Tibial nerve (tissue), 4 donors: ENCODE results near the gene NOM1. TPM values are rescaled to one million over a fixed set of nuclear protein-coding genes. Genes with fewer than 3 reads are reported as not detected.

ENCODE experiments used
- DNase-seq, 2 donors: peaks; one replicate each; pipeline ENCODE4 v3.0.0-alpha.2; 2019; ENCODE audit warnings: low spot score in 2 of 2
- H3K27ac ChIP-seq, 4 donors: fragments of 200-600 bp; sonication (generic) in 3 of 4; one replicate each; pipeline ENCODE4 v1.5.1; 2017 to 2019; ENCODE audit warnings: mild to moderate bottlenecking in 1 of 4
- H3K27me3 ChIP-seq, 2 donors: fragments of 200-600 bp; sonication (generic) in 1 of 2; one replicate each; pipeline versions ENCODE4 v1.5.1 to v1.6.0; 2017 to 2019
- H3K36me3 ChIP-seq, 3 donors: fragments of 200-600 bp; sonication (generic); one replicate each; pipeline ENCODE4 v1.5.1; 2018 to 2019
- H3K4me1 ChIP-seq, 4 donors: fragments of 200-600 bp; sonication (generic) in 3 of 4; one replicate each; pipeline ENCODE4 v1.5.1; 2017 to 2019
- H3K4me3 ChIP-seq, 4 donors: fragments of 200-600 bp; sonication (generic) in 3 of 4; one replicate each; pipeline ENCODE4 v1.5.1; 2017 to 2019; ENCODE audit warnings: mild to moderate bottlenecking in 1 of 4, moderate library complexity in 1 of 4
- H3K9me3 ChIP-seq, 4 donors: fragments of 200-600 bp; sonication (generic) in 3 of 4; one replicate each; pipeline ENCODE4 v1.5.1; 2017 to 2019
- CTCF ChIP-seq, 5 experiments: fragments of 200-600 bp in 3 of 5; fragments of 450-650 bp in 2 of 5; sonication (generic) in 3 of 5; IDR thresholded peaks; one replicate each; pipeline ENCODE4 v1.5.1; 2016 to 2019; ENCODE audit warnings: antibody characterized with exemption in 5 of 5, mild to moderate bottlenecking in 3 of 5, moderate library complexity in 2 of 5
- EP300 ChIP-seq, 2 donors: sonication (generic); formaldehyde crosslinking; IDR thresholded peaks; one replicate each; pipeline ENCODE4 v1.6.1; 2017; ENCODE audit warnings: antibody characterized with exemption in 2 of 2, mild to moderate bottlenecking in 1 of 2
- POLR2A ChIP-seq, 2 donors: fragments of 450-650 bp; IDR thresholded peaks; one replicate each; pipeline ENCODE4 v1.6.1; 2017; ENCODE audit warnings: antibody characterized with exemption in 2 of 2, mild to moderate bottlenecking in 2 of 2, moderate library complexity in 2 of 2
- WGBS, 2 donors: methylation state at CpG; one replicate each; pipeline ENCODE4 v1.1.5; 2018; 5-methylcytosine and 5-hydroxymethylcytosine counted together
- total RNA-seq, 4 donors: library from RNA; depleted of rRNA; stranded (reverse); fragments of >200 nt; gene quantifications; one replicate each; pipeline ENCODE4 v1.1.0, GENCODE V29; 2016

The NOM1 gene
- total RNA-seq, 4 donors from 2014 or later, result 23.3 to 41.5 (median 25.3) TPM

GRCh38 chr7:156988343-156989185, 39.1 kb downstream of the NOM1 start:
- Histone ChIP-seq H3K4me1 (peaks cover 0 to 17% (median 2%) of the 10 kb centered on the region in 4 donors), H3K4me3 (no peak overlapping the region), H3K9me3 (no peaks in the 10 kb centered on the region), H3K27ac (no peak overlapping the region), H3K36me3 (peaks cover 0 to 5% (median 0%) of the 10 kb centered on the region in 3 donors), H3K27me3 (peaks cover 0 to 26% of the 10 kb centered on the region in 2 donors)
- 53 to 63% methylated on average over 25 to 26 of the region's 27 CpGs for WGBS, 2 donors
- no peak for TF ChIP-seq EP300 (IDR thresholded peaks at IDR 0.05)
- TF ChIP-seq POLR2A (IDR thresholded peaks at IDR 0.05), result no peak
- TF ChIP-seq CTCF (IDR thresholded peaks at IDR 0.05), result no peak
- DNase-seq, result no peak

GRCh38 chr7:156989766-156990535, 40.4 kb downstream of the NOM1 start:
- peaks cover 0 to 38% of the 10 kb centered on the region in 2 donors for H3K27me3 ChIP-seq
- 93 to 94% methylated on average over 18 to 24 of the region's 25 CpGs for WGBS, 2 donors
- TF ChIP-seq EP300 (IDR thresholded peaks at IDR 0.05), result no peak
- TF ChIP-seq POLR2A (IDR thresholded peaks at IDR 0.05), result no peak
- TF ChIP-seq CTCF (IDR thresholded peaks at IDR 0.05), result no peak

GRCh38 chr7:156993021-156993924, 43.8 kb downstream of the NOM1 start:
- Histone ChIP-seq H3K27ac (no peak overlapping the region), H3K9me3 (peaks cover 0 to 12% (median 0%) of the 10 kb centered on the region in 4 donors), H3K4me1 (no peaks in the 10 kb centered on the region), H3K36me3 (no peaks in the 10 kb centered on the region), H3K4me3 (no peak overlapping the region), H3K27me3 (peaks cover 0 to 63% of the 10 kb centered on the region in 2 donors)
- WGBS, 2 donors, result 55 to 61% methylated on average over 16 to 32 of the region's 32 CpGs
- TF ChIP-seq EP300 (IDR thresholded peaks at IDR 0.05) (no peak), POLR2A (IDR thresholded peaks at IDR 0.05) (no peak), CTCF (IDR thresholded peaks at IDR 0.05) (no peak)
- no peak for DNase-seq

More at GRCh38 chr7:156989766-156990535, 40.4 kb downstream of the NOM1 start:
- no peaks in the 10 kb centered on the region for H3K9me3 ChIP-seq
- peaks cover 0 to 8% (median under 1%) of the 10 kb centered on the region in 4 donors for H3K4me1 ChIP-seq
- H3K27ac ChIP-seq, result no peak overlapping the region
- DNase-seq, result no peak
- no peak overlapping the region for H3K4me3 ChIP-seq
- H3K36me3 ChIP-seq, result peaks cover 0 to 5% (median 0%) of the 10 kb centered on the region in 3 donors

- Histone ChIP-seq H3K36me3 (no peaks in the 10 kb centered on the region), H3K27ac (no peak overlapping the region), H3K27me3 (peaks cover 0 to 69% of the 10 kb centered on the region in 2 donors), H3K4me3 (no peak overlapping the region), H3K4me1 (no peaks in the 10 kb centered on the region), H3K9me3 (peaks cover 0 to 12% (median 0%) of the 10 kb centered on the region in 4 donors)
- 73 to 74% methylated on average over 9 to 10 of the region's 10 CpGs for WGBS, 2 donors
- TF ChIP-seq EP300 (IDR thresholded peaks at IDR 0.05) (no peak), POLR2A (IDR thresholded peaks at IDR 0.05) (no peak), CTCF (IDR thresholded peaks at IDR 0.05) (no peak)
- DNase-seq, result no peak
Observed at GRCh38 chr7:156993925-156994235, 44.4 kb downstream of the NOM1 start.
